Neural progenitor cell (in vitro differentiated cells): ENCODE results near the gene TBX6. TPM values are rescaled to one million over a fixed set of nuclear protein-coding genes. Genes with fewer than 3 reads are reported as not detected.

Source experiments
- DNase-seq: peaks from one replicate; pipeline ENCODE4 v3.0.0-alpha.2; 2016; ENCODE audit warnings: low spot score
- H2AFZ ChIP-seq: fragments of 200-600 bp; sonication (generic); replicated peaks from 2 replicates; pipeline ENCODE4 v1.6.1; 2016; ENCODE audit warnings: antibody characterized with exemption
- H3F3A ChIP-seq: fragments of 200-600 bp; sonication (generic); 2 replicates; pipeline ENCODE4 v1.6.1; 2016; ENCODE audit warnings: antibody characterized with exemption, low read depth
- H3K27ac ChIP-seq: fragments of 200-600 bp; sonication (generic); 2 replicates; pipeline ENCODE4 v1.5.1; 2016; ENCODE audit warnings: mild to moderate bottlenecking
- H3K27me3 ChIP-seq: fragments of 200-600 bp; sonication (generic); 2 replicates; pipeline ENCODE4 v1.6.1; 2016; ENCODE audit warnings: mild to moderate bottlenecking, moderate library complexity
- H3K36me3 ChIP-seq: fragments of 200-600 bp; sonication (generic); 2 replicates; pipeline ENCODE4 v1.5.1; 2016
- H3K4me1 ChIP-seq: fragments of 200-600 bp; sonication (generic); 2 replicates; pipeline ENCODE4 v1.6.1; 2016; ENCODE audit warnings: mixed run types
- H3K4me2 ChIP-seq: fragments of 200-600 bp; sonication (generic); 2 replicates; pipeline ENCODE4 v1.6.1; 2016
- H3K4me3 ChIP-seq: fragments of 200-600 bp; sonication (generic); 2 replicates; pipeline ENCODE4 v1.5.1; 2016
- H3K79me2 ChIP-seq: fragments of 200-600 bp; sonication (generic); 2 replicates; pipeline ENCODE4 v1.6.1; 2016; ENCODE audit warnings: low read depth
- H3K9ac ChIP-seq: fragments of 200-600 bp; sonication (generic); 2 replicates; pipeline ENCODE4 v1.6.1; 2016
- H3K9me3 ChIP-seq: fragments of 200-600 bp; sonication (generic); 2 replicates; pipeline ENCODE4 v1.5.1; 2016; ENCODE audit warnings: low read depth
- H4K20me1 ChIP-seq: fragments of 200-600 bp; sonication (generic); 2 replicates; pipeline ENCODE4 v1.6.1; 2016; ENCODE audit warnings: low read depth
- H3K27ac Mint-ChIP-seq: 3 replicates; pipeline ENCODE4 v1.8.0; 2021; ENCODE audit warnings: mixed read lengths
- H3K27me3 Mint-ChIP-seq: 2 replicates; pipeline ENCODE4 v1.8.0; 2022; ENCODE audit warnings: low read depth, mild to moderate bottlenecking, inconsistent platforms, moderate library complexity, mixed read lengths; ENCODE audit not compliant: insufficient read depth
- H3K36me3 Mint-ChIP-seq: 3 replicates; pipeline ENCODE4 v1.8.0; 2021; ENCODE audit warnings: mixed read lengths
- H3K4me1 Mint-ChIP-seq: 3 replicates; pipeline ENCODE4 v1.8.0; 2021; ENCODE audit warnings: mixed read lengths
- H3K4me3 Mint-ChIP-seq: 3 replicates; pipeline ENCODE4 v1.8.0; 2021; ENCODE audit warnings: mild to moderate bottlenecking, moderate library complexity, mixed read lengths
- H3K9me3 Mint-ChIP-seq: 3 replicates; pipeline ENCODE4 v1.8.0; 2020; ENCODE audit warnings: mixed read lengths
- CTCF ChIP-seq: fragments of 200-600 bp; sonication (generic); IDR thresholded peaks from 2 replicates; pipeline ENCODE4 v1.5.1; 2017; ENCODE audit warnings: antibody characterized with exemption, mild to moderate bottlenecking
- EZH2 ChIP-seq: fragments of 200-600 bp; sonication (generic); IDR thresholded peaks from 2 replicates; pipeline ENCODE4 v1.6.1; 2017; ENCODE audit warnings: antibody characterized with exemption, mild to moderate bottlenecking, moderate library complexity
- EZH2phosphoT487 ChIP-seq: fragments of 200-600 bp; sonication (generic); IDR thresholded peaks from 2 replicates; pipeline ENCODE4 v1.6.1; 2017; ENCODE audit warnings: antibody characterized with exemption
- total RNA-seq: library from RNA; depleted of rRNA; stranded (reverse); fragments of >200 nt; gene quantifications from 2 replicates; pipeline ENCODE4 v1.2.3, GENCODE V29; 2015; ENCODE audit warnings: low replicate concordance

The TBX6 gene
- total RNA-seq, 1 donor from 2014 or later: 0.39 TPM

DNA sequence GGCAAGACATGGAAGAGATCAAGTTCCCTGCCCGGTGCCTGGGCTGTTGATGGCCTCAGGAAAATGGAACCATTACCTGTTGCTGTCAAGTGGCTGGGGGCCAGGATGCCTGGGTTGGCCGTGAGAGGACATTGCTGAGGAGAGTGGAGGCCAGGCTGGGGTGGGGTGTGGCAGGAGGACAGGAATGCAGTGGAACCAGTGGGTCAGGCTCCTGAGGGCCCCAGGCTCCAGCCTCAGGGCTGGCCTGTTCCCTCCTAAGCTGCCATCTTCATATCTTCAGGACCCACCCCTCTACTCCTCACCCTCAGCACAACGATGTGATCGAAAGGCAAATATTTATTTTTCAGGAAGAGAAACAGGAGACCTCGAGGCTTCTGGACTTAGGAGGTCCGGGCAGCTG is 12.8 kb upstream of the TBX6 start:
- H3K4me2 ChIP-seq: no peak overlapping the region
- H3K27ac Mint-ChIP-seq: no peak overlapping the region

GRCh38 chr16:30104090-30104489 is 12.4 kb upstream of the TBX6 start:
- Histone ChIP-seq H4K20me1 (peaks cover 92% of the 10 kb centered on the region), H3K9me3 (no peaks in the 10 kb centered on the region), H3K4me3 (no peak overlapping the region), H3K4me2 (no peak overlapping the region), H2AFZ (no peak overlapping the region), H3F3A (peaks cover 5% of the 10 kb centered on the region), H3K36me3 (peaks cover 16% of the 10 kb centered on the region), H3K27ac (no peak overlapping the region), H3K27me3 (no peaks in the 10 kb centered on the region), H3K9ac (no peak overlapping the region), H3K79me2 (peaks cover 76% of the 10 kb centered on the region), H3K4me1 (peaks cover 22% of the 10 kb centered on the region)
- H3K36me3 Mint-ChIP-seq: peaks cover 13% of the 10 kb centered on the region
- H3K4me1 Mint-ChIP-seq: no peaks in the 10 kb centered on the region
- peak overlapping the region; percentile 30 for H3K4me3 Mint-ChIP-seq
- no peak overlapping the region for H3K27ac Mint-ChIP-seq
- no peaks in the 10 kb centered on the region for H3K27me3 Mint-ChIP-seq
- H3K9me3 Mint-ChIP-seq: no peaks in the 10 kb centered on the region
- DNase-seq: no peak
- TF ChIP-seq EZH2phosphoT487: no peak
- TF ChIP-seq CTCF: no peak
- TF ChIP-seq EZH2: no peak

More for the DNA sequence above, 12.8 kb upstream of the TBX6 start:
- TF ChIP-seq EZH2: no peak
- Mint-ChIP-seq H3K4me1 (no peaks in the 10 kb centered on the region), H3K36me3 (peaks cover 13% of the 10 kb centered on the region), H3K27me3 (no peaks in the 10 kb centered on the region), H3K4me3 (peak overlapping the region; percentile 30), H3K9me3 (no peaks in the 10 kb centered on the region)
- H3K79me2 ChIP-seq: peaks cover 72% of the 10 kb centered on the region
- H4K20me1 ChIP-seq: peaks cover 88% of the 10 kb centered on the region
- peaks cover 9% of the 10 kb centered on the region for H3F3A ChIP-seq
- peaks cover 19% of the 10 kb centered on the region for H3K4me1 ChIP-seq
- DNase-seq: no peak
- H2AFZ ChIP-seq: no peak overlapping the region
- no peaks in the 10 kb centered on the region for H3K27me3 ChIP-seq
- no peak overlapping the region for H3K9ac ChIP-seq
- H3K4me3 ChIP-seq: no peak overlapping the region
- peaks cover 16% of the 10 kb centered on the region for H3K36me3 ChIP-seq
- no peaks in the 10 kb centered on the region for H3K9me3 ChIP-seq
- H3K27ac ChIP-seq: no peak overlapping the region

GRCh38 chr16:30096862-30097563 is 5.3 kb upstream of the TBX6 start:
- peak overlapping the region; percentile 38 for H2AFZ ChIP-seq
- Mint-ChIP-seq H3K9me3 (peaks cover 20% of the 10 kb centered on the region), H3K4me1 (peaks cover 35% of the 10 kb centered on the region), H3K27ac (peak overlapping the region; percentile 83), H3K4me3 (peak overlapping the region; percentile 81), H3K27me3 (peaks cover 3% of the 10 kb centered on the region), H3K36me3 (peaks cover 17% of the 10 kb centered on the region)
- H3K27ac ChIP-seq: peak overlapping the region; percentile 99
- peaks cover 38% of the 10 kb centered on the region for H3F3A ChIP-seq
- H3K79me2 ChIP-seq: peaks cover 52% of the 10 kb centered on the region
- peaks cover 9% of the 10 kb centered on the region for H3K36me3 ChIP-seq
- peak overlapping the region; percentile 83 for H3K9ac ChIP-seq
- H3K9me3 ChIP-seq: no peaks in the 10 kb centered on the region
- no peak for TF ChIP-seq CTCF
- H3K27me3 ChIP-seq: no peaks in the 10 kb centered on the region
- H3K4me1 ChIP-seq: peaks cover 39% of the 10 kb centered on the region
- peaks cover 50% of the 10 kb centered on the region for H4K20me1 ChIP-seq
- DNase-seq: peak; percentile 91
- peak overlapping the region; percentile 97 for H3K4me2 ChIP-seq
- peak overlapping the region; percentile 83 for H3K4me3 ChIP-seq
